ENCODE results near the gene RUNX1.

RUNX1 gene

GRCh38 chr21:35035116-35035515 is 14.0 kb downstream of the RUNX1 start:
- DNase-seq (ENCODE audit: low read depth), result no peak
- H3K4me3 ChIP-seq (replicated peaks; ENCODE audit: low read depth, low read length), result no peak overlapping the region
- no peak for TF ChIP-seq CTCF (IDR thresholded peaks at IDR 0.05; ENCODE audit: low read length, missing control alignments)

- TF ChIP-seq CTCF (IDR thresholded peaks at IDR 0.05; ENCODE audit: low read length, missing control alignments), result no peak
- no peak overlapping the region for H3K4me3 ChIP-seq (replicated peaks; ENCODE audit: low read depth, low read length)
Measured at GRCh38 chr21:35034203-35034926, 14.7 kb downstream of the RUNX1 start.

GRCh38 chr21:35032474-35033263 is 16.4 kb downstream of the RUNX1 start:
- DNase-seq (ENCODE audit: low read depth), result no peak
- H3K4me3 ChIP-seq (replicated peaks; ENCODE audit: low read depth, low read length), result no peak overlapping the region
- TF ChIP-seq CTCF (IDR thresholded peaks at IDR 0.05; ENCODE audit: low read length, missing control alignments), result no peak

More at GRCh38 chr21:35034203-35034926, 14.7 kb downstream of the RUNX1 start:
- DNase-seq (ENCODE audit: low read depth), result no peak

- no peak for DNase-seq (ENCODE audit: low read depth)
- TF ChIP-seq CTCF (IDR thresholded peaks at IDR 0.05; ENCODE audit: low read length, missing control alignments), result no peak
- no peak overlapping the region for H3K4me3 ChIP-seq (replicated peaks; ENCODE audit: low read depth, low read length)
Measured at GRCh38 chr21:35028451-35028978, 20.6 kb downstream of the RUNX1 start.

GRCh38 chr21:35027563-35028450 is 21.3 kb downstream of the RUNX1 start:
- no peak for TF ChIP-seq CTCF (IDR thresholded peaks at IDR 0.05; ENCODE audit: low read length, missing control alignments)
- H3K4me3 ChIP-seq (replicated peaks; ENCODE audit: low read depth, low read length), result no peak overlapping the region
- DNase-seq (ENCODE audit: low read depth), result no peak

Measured in fibroblast of pulmonary artery (primary cell).